SU-DHL-6 (cell line): ENCODE measurements around the gene ODF2L.

Source experiments
- CTCF ChIP-seq: fragments of 200-600 bp; sonication (generic); IDR thresholded peaks from one replicate; pipeline ENCODE4 v1.5.1; 2017; ENCODE audit warnings: antibody characterized with exemption, mild to moderate bottlenecking, low read length, moderate library complexity; ENCODE audit not compliant: insufficient read depth, poor library complexity, severe bottlenecking
- EZH2phosphoT487 ChIP-seq: fragments of 200-600 bp; sonication (generic), shearing (Covaris generic); conservative IDR thresholded peaks from 2 replicates; pipeline ENCODE4 v1.6.1; 2018; ENCODE audit warnings: mild to moderate bottlenecking, antibody characterized with exemption, low read length, moderate library complexity, mixed read lengths

DNA sequence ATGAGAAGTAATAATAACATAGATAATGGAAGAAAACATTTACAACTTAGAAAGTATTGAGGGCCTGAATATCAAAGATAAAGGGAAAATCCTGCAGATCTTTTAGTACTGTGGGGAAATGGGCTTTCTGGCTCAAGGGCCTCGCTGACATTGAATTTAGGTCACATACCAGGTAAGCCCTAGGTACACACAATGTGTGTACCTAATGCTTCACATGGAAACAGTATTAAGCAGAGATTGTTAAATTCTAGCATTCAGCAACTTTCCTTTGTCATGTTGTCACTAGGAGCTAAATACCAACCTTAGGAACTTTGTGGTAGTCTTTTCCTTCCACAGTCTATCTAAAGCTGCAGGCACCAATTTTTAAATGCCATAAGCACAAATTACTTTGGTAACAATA is 49.7 kb downstream of the ODF2L start:
- TF ChIP-seq CTCF (no peak), EZH2phosphoT487 (no peak)
